CD14-positive monocyte (primary cell): ENCODE results near the gene CPED1. TPM values are rescaled to one million over a fixed set of nuclear protein-coding genes. Genes with fewer than 3 reads are reported as not detected.

Source experiments
- DNase-seq, 3 donors: peaks; one replicate each; pipeline ENCODE4 v3.0.0-alpha.2; 2011 to 2022
- H2AFZ ChIP-seq: 2 replicates; pipeline ENCODE4 v1.6.0; 2012; ENCODE audit warnings: mild to moderate bottlenecking, low read depth, low read length, inconsistent platforms; ENCODE audit not compliant: insufficient read depth, poor library complexity, severe bottlenecking
- H3K27ac ChIP-seq, 2 donors: 1 replicate in 1 of 2; 2 replicates in 1 of 2; pipeline ENCODE4 v1.5.1; 2012 to 2013; ENCODE audit warnings: low read length in 2 of 2, control low read depth in 1 of 2, inconsistent platforms in 1 of 2, low read depth in 1 of 2, mild to moderate bottlenecking in 1 of 2
- H3K27me3 ChIP-seq, 2 donors: one replicate each; pipeline versions ENCODE4 v1.6.0 to v1.6.1; 2011 to 2013; ENCODE audit warnings: low read length in 2 of 2; ENCODE audit not compliant: control insufficient read depth in 2 of 2, insufficient read depth in 2 of 2
- H3K36me3 ChIP-seq, 2 donors: replicated peaks in 1 of 2; 1 replicate in 1 of 2; 2 replicates in 1 of 2; pipeline versions ENCODE4 v1.5.1 to v1.6.1; 2012 to 2013; ENCODE audit warnings: low read length in 2 of 2, control low read depth in 1 of 2, inconsistent platforms in 1 of 2, mild to moderate bottlenecking in 1 of 2; ENCODE audit not compliant: insufficient read depth in 2 of 2, control insufficient read depth in 1 of 2
- H3K4me1 ChIP-seq, 2 donors: 1 replicate in 1 of 2; 2 replicates in 1 of 2; pipeline versions ENCODE4 v1.5.1 to v1.6.1; 2012 to 2013; ENCODE audit warnings: low read length in 2 of 2, control low read depth in 1 of 2, inconsistent platforms in 1 of 2, mild to moderate bottlenecking in 1 of 2, moderate library complexity in 1 of 2; ENCODE audit not compliant: insufficient read depth in 2 of 2, control insufficient read depth in 1 of 2
- H3K4me2 ChIP-seq: replicated peaks from 2 replicates; pipeline ENCODE3; 2012; ENCODE audit warnings: low read length, moderate library complexity, mild to moderate bottlenecking; ENCODE audit not compliant: poor library complexity, severe bottlenecking; ENCODE audit errors: extremely low read depth
- H3K4me3 ChIP-seq, 3 experiments: fragments of 200-600 bp in 1 of 3; sonication (generic) in 1 of 3; replicated peaks in 1 of 3; 1 replicate in 2 of 3; 2 replicates in 1 of 3; pipeline ENCODE4 v1.5.1; 2011 to 2013; ENCODE audit warnings: low read length in 3 of 3, mild to moderate bottlenecking in 3 of 3, control low read depth in 2 of 3, low read depth in 2 of 3, inconsistent platforms in 1 of 3, moderate library complexity in 1 of 3
- H3K79me2 ChIP-seq: 2 replicates; pipeline ENCODE4 v1.6.0; 2012; ENCODE audit warnings: mild to moderate bottlenecking, control low read depth, inconsistent platforms, low read length, moderate library complexity; ENCODE audit not compliant: insufficient read depth
- H3K9ac ChIP-seq: 2 replicates; pipeline ENCODE4 v1.6.0; 2017; ENCODE audit warnings: low read length, mild to moderate bottlenecking; ENCODE audit not compliant: insufficient read depth, poor library complexity, severe bottlenecking
- H3K9me3 ChIP-seq, 2 donors: replicated peaks in 1 of 2; 1 replicate in 1 of 2; 2 replicates in 1 of 2; pipeline versions ENCODE4 v1.5.1 to v1.6.1; 2012 to 2013; ENCODE audit warnings: low read length in 2 of 2, control low read depth in 1 of 2; ENCODE audit not compliant: control insufficient read depth in 1 of 2, insufficient read depth in 1 of 2
- H4K20me1 ChIP-seq: 2 replicates; pipeline ENCODE4 v1.6.0; 2012; ENCODE audit warnings: mild to moderate bottlenecking, low read length, control low read depth, moderate library complexity; ENCODE audit not compliant: insufficient read depth
- H3K27ac Mint-ChIP-seq, 7 donors: one replicate each; pipeline ENCODE4 v1.8.0; 2020; ENCODE audit warnings: mild to moderate bottlenecking in 7 of 7, mixed read lengths in 7 of 7, moderate library complexity in 6 of 7, inconsistent platforms in 2 of 7
- H3K27me3 Mint-ChIP-seq, 3 donors: one replicate each; pipeline ENCODE4 v1.8.0; 2021 to 2022; ENCODE audit warnings: low read depth in 3 of 3, mild to moderate bottlenecking in 3 of 3, mixed read lengths in 3 of 3, moderate library complexity in 3 of 3, inconsistent platforms in 1 of 3
- H3K36me3 Mint-ChIP-seq, 2 donors: one replicate each; pipeline ENCODE4 v1.8.0; 2020; ENCODE audit warnings: mixed read lengths in 2 of 2, inconsistent platforms in 1 of 2, mild to moderate bottlenecking in 1 of 2
- H3K4me1 Mint-ChIP-seq: one replicate; pipeline ENCODE4 v1.8.0; 2020; ENCODE audit warnings: mild to moderate bottlenecking, mixed read lengths
- H3K4me3 Mint-ChIP-seq, 2 donors: one replicate each; pipeline ENCODE4 v1.8.0; 2020; ENCODE audit warnings: mild to moderate bottlenecking in 2 of 2, mixed read lengths in 2 of 2, moderate library complexity in 1 of 2
- H3K9me3 Mint-ChIP-seq, 7 donors: one replicate each; pipeline ENCODE4 v1.8.0; 2020 to 2022; ENCODE audit warnings: mixed read lengths in 7 of 7, mild to moderate bottlenecking in 6 of 7, moderate library complexity in 6 of 7, inconsistent platforms in 2 of 7
- CTCF ChIP-seq: fragments of 200-600 bp; IDR thresholded peaks from one replicate; pipeline ENCODE4 v1.8.0; 2022; ENCODE audit warnings: antibody characterized with exemption, mild to moderate bottlenecking
- WGBS: methylation state at CpG from one replicate; pipeline ENCODE4 v1.1.5; 2013; ENCODE audit warnings: missing lambda C conversion rate; ENCODE audit not compliant: insufficient coverage; 5-methylcytosine and 5-hydroxymethylcytosine counted together
- intact Hi-C, 2 donors: fragments of 100-400 bp; cut with micrococcal nuclease; formaldehyde crosslinking; loops; one replicate each; pipeline versions ENCODE4 v1.15.0 to v1.15.1; 2023
- polyA plus RNA-seq, 3 donors: library from polyadenylated mRNA; depleted of rRNA in 1 of 3; unstranded in 2 of 3; stranded (reverse) in 1 of 3; fragments of 300-500 nt in 2 of 3; fragments of >200 nt in 1 of 3; fragmentation: Illumina TruSeq in 2 of 3; gene quantifications; 1 replicate in 2 of 3; 2 replicates in 1 of 3; pipeline ENCODE4 v1.2.3, GENCODE V29; 2012 to 2021

CPED1 gene
- polyA plus RNA-seq, 3 donors, result 9.8 to 30.0 (median 20.4) TPM

- Mint-ChIP-seq H3K4me3 (no peak overlapping the region), H3K36me3 (no peaks in the 10 kb centered on the region), H3K9me3 (peaks cover 0 to 7% (median 0%) of the 10 kb centered on the region in 7 donors), H3K27me3 (peaks cover 0 to 2% (median 0%) of the 10 kb centered on the region in 3 donors), H3K4me1 (no peaks in the 10 kb centered on the region), H3K27ac (no peak overlapping the region)
- H3K36me3 ChIP-seq, result no peaks in the 10 kb centered on the region
- no peak for DNase-seq
- intact Hi-C loops, result no loop called here
- no peak overlapping the region for H3K9ac ChIP-seq
- H3K27me3 ChIP-seq, result no peaks in the 10 kb centered on the region
- no peak overlapping the region for H3K4me3 ChIP-seq
- TF ChIP-seq CTCF, result no peak
- no peak overlapping the region for H2AFZ ChIP-seq
- no peak overlapping the region for H3K27ac ChIP-seq
- no peak overlapping the region for H3K4me2 ChIP-seq
- no peaks in the 10 kb centered on the region for H4K20me1 ChIP-seq
- H3K4me1 ChIP-seq, result no peaks in the 10 kb centered on the region
- H3K79me2 ChIP-seq, result no peaks in the 10 kb centered on the region
- H3K9me3 ChIP-seq, result no peaks in the 10 kb centered on the region
These were observed 217.3 kb downstream of the CPED1 start for GRCh38 chr7:121205777-121206176.

- Histone ChIP-seq H3K36me3 (no peaks in the 10 kb centered on the region), H3K9ac (no peak overlapping the region), H3K4me1 (no peaks in the 10 kb centered on the region), H2AFZ (no peak overlapping the region), H3K4me2 (no peak overlapping the region), H3K9me3 (no peaks in the 10 kb centered on the region), H4K20me1 (no peaks in the 10 kb centered on the region), H3K4me3 (no peak overlapping the region), H3K79me2 (no peaks in the 10 kb centered on the region), H3K27ac (no peak overlapping the region), H3K27me3 (no peaks in the 10 kb centered on the region)
- TF ChIP-seq CTCF, result no peak
- Mint-ChIP-seq H3K27me3 (no peaks in the 10 kb centered on the region), H3K27ac (no peak overlapping the region), H3K4me1 (no peaks in the 10 kb centered on the region), H3K36me3 (no peaks in the 10 kb centered on the region), H3K4me3 (no peak overlapping the region), H3K9me3 (peaks cover 0 to 5% (median 0%) of the 10 kb centered on the region in 7 donors)
- DNase-seq, result no peak
- intact Hi-C loops, result no loop called here
- 94% methylated on average over 3 of the region's 3 CpGs for WGBS
These were observed 222.7 kb downstream of the CPED1 start for GRCh38 chr7:121211253-121211652.
